HG03558 (cell line): ENCODE results near the gene RPS6KA5.

Source experiments
- ATAC-seq: cut with Tn5 transposase; IDR thresholded peaks from one replicate; pipeline ENCODE4 v1.9.1; 2021; ENCODE audit warnings: moderate number of reproducible peaks; ENCODE audit not compliant: unreplicated experiment; ENCODE audit errors: extremely low read depth

Gene RPS6KA5

DNA sequence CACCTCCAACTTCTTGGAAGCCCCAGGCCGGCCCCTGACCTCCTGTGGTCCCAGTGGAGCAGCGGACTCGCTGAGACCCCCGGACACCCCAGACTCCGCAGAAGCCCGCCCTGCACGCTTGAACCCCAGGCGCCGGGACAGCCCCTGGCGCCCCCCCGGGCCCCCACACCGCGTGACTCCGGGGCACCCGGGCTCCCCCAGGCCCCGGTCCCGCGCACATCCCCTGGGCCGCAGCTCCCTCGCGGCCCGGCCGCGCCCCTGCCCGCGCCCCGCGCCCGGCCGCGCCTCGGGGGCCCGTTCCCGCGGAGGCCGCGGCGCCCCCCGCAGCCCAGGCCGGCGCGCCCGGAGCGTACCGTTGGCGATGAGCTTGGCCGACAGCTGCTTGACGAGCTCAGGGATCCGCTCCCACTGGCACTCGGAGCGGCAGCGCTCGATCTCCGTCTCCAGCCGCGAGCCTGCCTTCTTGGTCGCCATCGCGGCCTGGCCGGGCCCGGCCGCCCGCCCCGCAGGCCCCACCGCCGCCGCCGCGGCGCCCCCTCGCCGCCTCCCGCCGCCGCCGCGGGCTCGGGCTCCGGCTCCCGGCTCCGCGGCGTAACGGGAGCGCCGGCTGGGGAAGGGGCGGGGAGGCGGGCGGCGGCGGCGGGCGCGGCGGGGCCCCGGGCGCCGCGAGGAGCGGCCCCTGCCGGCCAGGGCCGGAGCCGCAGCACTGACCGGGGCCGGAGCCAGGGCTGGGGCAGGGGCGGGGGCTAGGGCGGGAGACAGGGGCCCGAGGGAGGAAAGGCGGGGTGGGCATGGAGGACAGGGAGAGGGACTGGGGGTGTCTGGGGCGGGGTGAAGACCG lies 244.4 kb downstream of the RPS6KA5 start, which contains the start of gene TTC7B:
TSS of gene TTC7B (minus strand) at position 609 of the 841 bp plus-strand sequence. CDS start at position 474, 135 bp downstream.
- no peak for ATAC-seq

DNA sequence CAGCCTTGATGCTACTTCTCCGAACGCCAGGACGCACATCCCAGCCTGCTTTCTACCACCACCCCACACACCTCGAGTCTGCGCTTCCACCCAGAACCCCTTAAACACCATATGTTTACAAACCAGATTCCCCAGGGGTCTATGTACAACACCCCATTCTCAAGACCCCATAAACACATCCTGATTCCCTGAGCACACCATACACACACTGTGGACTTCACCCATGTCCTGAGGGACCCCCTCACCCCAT lies 244.9 kb downstream of the RPS6KA5 start:
- no peak for ATAC-seq

DNA sequence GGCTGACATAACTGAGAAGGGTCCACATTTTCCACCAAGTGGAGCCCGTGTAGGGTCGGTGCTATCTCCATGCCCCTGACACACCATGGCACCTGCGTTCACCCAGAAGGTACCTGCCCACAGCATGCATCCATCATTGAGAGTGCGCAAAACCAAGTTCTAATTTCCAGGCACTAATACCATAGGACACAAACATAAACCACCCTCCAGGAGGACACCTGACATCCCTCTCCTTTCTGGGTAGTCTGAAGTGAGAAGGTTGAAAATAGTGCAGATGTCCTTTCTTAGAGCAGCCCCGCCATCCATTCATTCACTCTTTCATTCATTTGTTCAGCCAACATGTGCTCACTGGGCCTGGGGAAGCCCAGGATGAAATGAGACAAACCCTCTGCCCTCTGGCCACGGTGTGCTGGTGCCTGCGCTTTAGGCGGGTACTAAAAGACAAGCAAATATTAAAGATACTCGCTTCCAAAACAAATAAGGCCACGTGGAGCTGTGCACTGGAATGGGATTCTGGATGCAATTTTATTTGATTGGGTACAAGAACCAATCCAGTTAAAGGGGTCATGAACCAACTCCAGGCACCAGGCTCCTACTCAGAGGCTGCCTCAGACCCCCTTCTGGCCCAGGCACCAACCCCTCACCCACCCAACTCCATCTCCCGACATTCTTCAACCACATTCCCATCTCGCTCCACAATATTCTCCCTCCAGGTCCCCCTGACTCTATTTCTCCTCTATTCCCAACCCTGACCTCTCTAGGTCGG lies 245.5 kb downstream of the RPS6KA5 start:
- no peak for ATAC-seq

DNA sequence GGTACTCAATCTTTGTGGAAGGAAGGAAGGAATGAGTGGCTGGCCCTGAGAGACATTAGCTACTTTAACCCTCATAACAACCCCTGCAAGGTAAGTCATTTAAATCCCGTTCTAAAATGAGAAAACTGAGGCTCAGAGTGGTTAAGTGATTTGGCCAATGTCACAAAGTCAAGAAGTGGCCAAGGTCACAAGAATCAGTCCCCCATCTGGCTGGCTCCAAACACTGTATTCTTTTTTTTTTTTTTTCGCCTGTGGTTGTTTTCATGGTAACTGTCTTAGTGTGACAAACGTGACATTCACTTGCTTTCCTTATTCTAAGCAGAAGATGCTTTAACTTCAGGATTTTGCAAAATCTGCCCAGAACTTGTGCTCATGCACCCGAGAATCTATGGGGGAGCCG lies 247.0 kb downstream of the RPS6KA5 start:
- ATAC-seq, result no peak

DNA sequence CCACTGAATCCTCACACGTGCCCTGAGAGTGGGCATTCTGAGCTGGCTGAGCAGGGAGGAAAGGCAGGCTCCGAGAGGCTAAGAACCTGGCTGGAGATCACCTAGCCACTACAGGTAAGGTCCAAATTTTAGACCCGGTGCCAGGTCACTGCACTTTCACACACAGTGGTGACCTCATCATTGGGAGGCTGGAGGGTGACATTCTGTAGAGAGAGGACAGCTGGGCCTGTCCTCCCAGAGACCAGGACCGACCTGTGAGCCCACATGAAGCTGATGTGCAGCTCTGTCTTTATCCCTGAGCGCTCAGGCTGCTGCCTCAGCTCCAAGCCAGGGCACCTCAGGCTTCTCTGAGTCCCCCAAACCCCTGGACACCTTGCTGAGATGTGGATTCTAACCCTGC lies 248.3 kb downstream of the RPS6KA5 start:
- ATAC-seq, result no peak

DNA sequence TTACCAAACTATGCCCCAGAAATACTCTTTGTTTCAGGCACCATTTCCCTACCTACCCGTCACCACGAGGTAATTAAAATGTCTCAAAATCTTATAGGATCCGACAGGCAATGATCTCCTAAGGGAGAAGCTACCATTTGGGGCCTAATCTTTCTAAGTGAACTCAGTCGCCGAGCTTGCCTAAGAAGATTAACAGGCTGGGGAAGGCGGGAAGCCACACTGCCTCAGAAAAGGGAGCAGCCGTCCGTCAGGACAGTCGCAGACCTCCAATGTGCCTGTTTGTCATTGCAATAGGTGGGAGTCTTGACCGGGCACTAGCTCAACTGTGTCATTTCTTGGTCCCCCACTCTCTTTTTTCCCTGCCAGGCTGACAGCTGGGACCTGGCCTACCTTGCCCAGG lies 248.8 kb downstream of the RPS6KA5 start:
- ATAC-seq, result no peak

DNA sequence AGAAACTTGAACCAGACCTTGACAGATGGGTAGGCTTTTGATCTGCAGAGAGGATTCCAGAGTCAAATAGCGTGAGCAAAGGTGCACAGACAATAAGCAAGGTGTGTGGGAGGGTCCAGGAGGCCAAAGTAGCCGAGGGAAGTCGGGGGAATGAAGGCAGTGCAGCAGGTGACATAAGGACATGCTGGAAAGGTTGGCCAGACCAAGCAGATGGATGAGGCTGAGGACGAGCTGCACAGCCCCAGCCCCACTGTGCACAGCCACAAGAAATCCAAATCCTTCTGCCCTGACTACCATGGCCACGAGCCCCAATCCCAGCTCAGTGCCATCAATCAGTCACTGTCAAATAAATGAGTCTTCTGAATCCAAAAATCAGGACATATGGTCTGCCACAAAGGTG lies 249.6 kb downstream of the RPS6KA5 start:
- no peak for ATAC-seq

DNA sequence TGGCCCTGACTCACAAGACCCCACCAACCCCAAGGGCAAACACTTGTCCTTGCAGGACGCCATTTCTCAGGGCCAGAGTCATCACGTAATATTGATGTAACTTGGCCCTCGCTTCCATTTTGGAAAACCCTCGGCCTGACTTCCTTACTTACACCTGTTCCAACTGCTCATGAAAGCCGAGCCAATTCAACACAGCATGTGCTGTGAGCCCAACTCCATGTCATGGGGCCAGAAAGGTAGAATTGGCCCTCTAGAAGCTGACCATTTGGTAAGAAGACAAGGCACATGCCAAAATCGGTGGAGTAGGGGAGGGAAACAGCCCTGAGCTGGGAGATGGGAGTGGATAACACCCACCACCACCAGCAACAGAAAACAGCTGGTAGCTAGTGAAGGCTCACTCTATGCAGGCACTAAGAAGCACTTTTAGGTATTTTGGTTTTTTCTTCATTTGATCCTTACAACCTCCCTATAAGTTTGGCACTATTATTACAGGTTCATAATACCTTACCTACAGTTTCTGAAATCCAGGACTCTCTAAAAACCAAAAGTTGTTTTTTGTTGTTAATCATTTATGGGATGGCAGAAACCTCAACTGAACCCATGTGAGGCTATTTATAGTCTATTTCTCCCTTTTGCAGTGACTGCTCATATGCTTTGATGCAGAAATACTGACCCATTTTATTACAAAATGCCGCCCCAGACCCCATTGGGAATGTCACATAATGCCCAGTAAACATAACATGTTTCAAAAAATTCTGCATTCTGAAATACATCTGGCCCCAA lies 250.7 kb downstream of the RPS6KA5 start:
- ATAC-seq, result no peak

DNA sequence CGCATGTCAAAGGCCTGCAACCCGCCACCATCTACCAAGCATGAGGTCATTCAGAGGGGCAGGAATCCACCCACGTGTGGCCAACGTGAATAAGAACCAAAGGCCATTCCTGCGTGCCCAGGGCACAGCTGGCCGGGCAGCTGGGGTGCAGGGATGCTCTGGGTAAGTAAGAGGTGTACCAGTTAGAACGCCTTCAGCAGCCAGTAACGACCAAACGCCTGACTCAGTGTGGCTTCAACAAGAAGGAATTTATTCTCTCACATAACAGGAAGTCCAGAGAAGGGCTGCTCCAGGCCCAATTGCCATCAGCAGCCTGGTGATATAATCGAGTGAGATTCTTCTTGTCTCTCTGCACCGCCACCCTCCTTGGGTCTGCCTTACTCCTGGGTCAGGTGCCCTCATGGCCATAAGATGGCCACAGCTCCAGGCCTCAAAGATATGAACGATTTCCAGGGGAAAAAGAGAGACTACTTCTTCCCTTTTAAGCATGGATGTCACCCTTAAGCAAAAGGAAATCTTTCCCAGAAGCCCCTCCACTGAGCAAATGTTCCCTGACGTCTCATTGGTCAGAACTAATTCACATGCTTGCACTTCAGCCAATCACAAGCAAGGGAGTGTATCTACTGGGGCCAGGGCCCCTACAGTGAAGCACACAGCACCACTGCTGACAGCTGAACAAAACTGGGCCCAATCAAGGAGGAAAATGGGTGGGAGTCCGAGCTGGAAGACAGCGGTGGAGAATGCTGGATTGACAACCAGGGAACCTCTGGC lies 251.5 kb downstream of the RPS6KA5 start:
- ATAC-seq, result no peak

DNA sequence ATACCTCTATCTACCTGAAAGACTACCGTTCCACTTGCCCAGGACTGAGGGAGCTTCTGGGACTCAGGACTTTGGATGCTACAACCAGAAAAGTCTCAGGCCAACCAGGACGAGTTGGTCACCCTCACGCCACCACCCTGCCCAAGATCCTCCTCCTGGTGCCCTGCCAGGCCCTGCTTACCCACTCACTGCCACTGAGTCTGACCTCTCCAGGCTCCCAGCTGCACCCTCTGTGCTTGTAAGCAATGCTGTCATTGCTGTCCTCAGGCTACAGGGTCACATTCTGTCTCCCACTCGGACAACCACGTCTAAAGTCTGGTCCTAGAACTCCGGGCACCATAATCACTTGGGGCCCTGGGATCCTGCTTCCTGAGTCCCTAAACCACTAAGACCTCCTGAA lies 253.4 kb downstream of the RPS6KA5 start:
- ATAC-seq, result no peak

DNA sequence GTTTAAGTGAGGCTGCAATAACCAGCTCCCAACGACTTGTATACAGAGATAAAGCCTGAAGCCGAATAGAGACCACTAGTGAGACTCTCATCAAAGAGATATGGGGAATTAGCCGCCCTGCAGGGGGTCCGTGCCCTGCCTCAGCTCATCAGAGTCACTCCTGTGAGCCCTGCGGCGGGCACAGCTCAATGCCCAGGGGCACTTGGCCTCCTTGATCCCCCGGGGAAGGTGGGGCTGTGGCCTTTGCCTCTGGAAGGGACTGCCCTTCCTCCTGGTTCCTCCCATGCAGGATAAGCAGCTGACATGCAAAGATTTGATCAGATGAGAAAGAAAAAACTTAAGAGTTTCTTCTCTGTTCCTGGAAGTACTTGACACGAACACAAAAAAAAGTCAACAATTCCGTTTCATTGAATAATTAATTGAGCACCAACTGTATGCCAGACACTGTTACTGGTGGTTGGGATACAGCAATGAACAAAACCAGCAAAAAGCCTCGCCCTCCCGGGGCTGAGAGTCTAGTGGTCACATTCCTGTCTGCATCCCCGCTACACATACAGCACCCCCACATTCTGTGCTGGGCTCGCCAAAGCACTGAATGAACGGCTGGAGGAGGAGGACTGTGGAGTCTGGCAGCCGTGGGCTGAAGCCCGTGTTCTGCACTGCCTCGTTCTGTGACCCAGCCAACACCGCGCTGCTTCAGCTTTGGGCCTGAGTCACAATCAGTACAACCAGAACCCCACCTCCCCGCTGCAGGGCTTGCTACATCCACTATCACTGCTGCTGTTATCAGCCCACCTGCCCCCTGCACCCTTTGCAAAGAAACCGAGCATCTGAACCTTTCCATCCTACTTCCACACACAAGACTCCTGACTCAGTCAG lies 254.5 kb downstream of the RPS6KA5 start:
- ATAC-seq, result no peak

DNA sequence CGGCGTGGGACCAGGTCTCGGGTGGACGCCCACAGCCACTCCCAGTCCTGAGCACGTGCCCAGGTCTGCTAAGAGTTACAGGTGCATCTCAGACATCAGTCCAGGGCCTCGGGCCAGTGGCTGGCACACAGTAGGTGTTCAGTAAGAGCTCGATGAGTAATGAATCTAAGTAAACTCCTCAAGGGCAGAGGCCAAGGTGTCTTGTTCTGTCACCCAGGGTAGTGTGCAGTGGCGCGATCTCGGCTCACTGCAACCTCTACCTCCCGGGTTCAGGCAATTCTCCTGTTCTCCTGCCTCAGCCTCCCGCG lies 255.4 kb downstream of the RPS6KA5 start:
- no peak for ATAC-seq

DNA sequence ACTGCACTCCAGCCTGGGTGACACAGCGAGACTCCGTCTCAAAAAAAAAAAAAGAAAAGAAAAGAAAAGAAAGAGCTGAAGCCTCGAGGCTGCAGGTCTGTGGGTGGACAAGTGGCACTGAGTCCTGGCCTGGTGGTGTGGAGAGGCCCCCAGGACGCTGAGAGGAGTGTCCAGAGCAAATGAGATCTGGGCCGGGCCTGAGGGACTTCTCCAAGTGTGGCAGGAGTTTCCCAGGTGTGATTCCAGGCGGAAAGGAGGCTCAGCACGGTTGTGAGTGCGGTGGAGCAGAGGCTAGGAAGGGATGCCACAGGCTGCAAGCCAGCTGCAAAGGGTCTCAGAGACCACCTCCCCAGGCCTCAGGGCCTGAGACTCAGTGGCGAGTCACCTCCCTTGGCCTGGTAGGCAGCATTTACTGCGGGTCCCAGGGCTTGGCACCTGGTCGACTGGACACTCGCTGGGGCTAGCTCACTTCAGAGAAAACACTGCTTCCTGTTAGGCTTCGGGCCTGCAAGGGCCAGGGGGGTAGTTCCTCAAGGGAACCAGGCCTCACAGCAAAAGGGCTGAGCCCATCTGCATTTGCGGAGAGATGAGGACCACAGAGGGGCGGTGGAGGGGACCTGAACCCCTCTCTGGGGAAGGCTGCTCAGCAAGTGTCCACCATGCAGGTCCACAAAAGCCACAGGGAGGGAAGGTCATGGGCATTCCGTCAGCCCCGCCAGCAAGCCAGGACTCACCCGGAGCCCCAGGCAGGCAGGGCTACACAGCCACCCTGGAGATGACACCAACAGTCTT lies 256.0 kb downstream of the RPS6KA5 start:
- ATAC-seq, result no peak

DNA sequence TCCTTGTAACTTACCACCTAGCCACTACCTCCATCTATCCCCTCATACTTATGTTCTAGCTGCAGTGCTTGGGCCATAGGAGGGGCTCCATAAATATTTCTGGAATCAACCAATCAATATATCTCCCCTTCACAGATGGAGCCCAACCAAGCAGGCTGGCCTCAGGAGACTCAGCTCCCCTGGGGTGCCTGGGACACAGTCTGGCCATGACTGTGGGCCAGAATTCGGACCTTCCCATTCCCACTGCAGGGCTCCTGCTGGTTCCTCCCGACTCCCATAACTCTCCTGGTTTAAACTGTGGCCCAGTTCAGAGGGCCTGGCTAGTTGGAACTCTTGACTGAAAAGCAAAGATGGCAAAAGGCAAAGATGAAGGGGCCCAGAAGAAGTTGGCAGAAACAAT lies 257.2 kb downstream of the RPS6KA5 start:
- no peak for ATAC-seq

DNA sequence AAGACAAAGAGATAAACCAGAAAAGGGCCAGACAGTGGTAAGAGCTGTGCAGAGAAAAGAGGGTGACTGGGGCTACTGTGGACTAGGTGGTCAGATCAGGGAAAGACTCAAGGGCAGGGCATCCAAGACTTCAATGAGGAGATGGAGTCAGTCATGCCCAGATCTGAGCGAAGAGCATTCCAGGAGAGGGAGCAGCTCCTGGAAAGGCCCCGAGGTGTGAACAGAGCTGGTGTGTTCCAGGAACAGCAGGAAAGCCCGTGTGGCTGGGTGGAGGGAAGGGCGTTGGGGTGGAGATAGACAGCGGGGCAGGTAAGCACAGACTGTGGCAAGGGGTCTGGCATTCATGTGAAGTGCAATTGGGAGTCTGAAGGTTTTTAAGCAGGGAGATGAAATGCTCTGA lies 261.0 kb downstream of the RPS6KA5 start:
- no peak for ATAC-seq

DNA sequence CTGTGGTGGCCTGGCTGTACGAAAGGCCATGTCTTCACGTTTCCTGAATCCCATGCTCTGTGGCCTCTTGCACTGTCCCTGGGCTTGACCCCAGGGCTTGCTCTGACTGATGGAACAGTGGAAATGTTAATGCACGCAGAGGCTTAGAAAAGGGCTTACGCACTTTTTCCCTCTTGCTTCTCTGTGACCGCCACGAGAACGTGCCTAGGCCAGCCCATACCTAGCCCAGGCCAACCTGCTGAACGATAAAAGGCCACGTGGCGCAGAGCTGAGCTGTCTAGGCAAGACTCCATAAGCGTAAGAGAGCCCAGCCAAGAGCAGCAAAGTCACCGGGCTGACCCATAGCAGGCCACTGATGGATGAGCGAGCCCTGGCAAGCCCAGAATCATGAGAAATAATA lies 262.5 kb downstream of the RPS6KA5 start:
- ATAC-seq, result no peak
